ENCODE results near the gene GOLGA8K.
"Not testable (repeated sequence)": the region's sequence is repeated elsewhere in the genome, so short reads cannot be mapped to it uniquely, and the experiment has no call there.

GOLGA8K gene

DNA sequence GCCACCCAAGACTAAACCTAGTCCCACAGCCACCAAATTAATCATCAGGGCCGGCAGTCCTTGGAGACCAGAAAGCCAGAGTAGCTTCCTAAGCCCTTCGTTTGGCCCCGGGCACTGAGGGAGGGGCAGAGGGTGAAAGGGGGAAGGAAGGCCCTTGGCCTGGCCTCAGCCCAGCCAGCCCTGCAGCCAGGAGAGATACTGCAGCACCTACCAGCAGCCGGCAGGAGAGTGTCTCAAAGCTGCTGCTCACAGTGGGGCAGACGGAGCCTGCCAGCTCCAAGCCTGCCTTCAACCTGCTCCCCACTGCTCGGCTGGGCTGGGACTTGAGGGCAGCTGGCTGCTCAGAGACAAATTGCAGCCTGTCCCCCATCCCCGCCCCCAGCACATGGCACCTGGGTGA is 50.3 kb downstream of the GOLGA8K start:
- DNase-seq = not testable (repeated sequence)

DNA sequence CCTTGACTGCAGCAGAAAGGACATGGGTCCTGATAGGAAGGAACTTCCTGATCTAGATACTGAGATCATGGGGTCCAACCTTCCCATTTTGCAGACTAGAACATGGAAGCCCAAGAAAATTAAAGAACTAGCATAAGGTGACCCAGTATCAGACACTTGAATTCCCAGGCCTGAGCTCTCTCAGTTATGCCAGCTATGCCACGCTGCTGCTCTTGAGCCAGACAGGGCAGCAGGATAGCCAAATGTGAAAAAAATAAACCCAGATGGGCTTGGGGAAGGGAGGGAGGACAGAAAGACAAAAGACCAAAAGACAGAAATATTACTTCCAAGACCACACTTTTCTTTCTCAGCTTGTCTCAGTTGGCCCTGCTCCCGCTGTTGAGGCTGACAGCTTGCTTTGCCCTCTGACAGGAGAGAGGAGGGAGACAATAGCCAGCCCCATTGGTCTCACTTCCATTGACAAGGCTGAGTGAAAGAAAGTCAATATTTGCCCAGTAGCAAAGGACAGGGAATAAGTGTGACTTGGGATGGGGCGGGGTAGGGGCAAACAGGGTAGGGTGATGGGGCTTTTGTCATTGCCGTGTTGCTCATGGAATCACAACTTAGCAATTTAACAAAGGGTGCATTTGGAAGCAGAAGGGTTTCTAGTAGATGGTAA is 52.4 kb downstream of the GOLGA8K start:
- DNase-seq = not testable (repeated sequence)

DNA sequence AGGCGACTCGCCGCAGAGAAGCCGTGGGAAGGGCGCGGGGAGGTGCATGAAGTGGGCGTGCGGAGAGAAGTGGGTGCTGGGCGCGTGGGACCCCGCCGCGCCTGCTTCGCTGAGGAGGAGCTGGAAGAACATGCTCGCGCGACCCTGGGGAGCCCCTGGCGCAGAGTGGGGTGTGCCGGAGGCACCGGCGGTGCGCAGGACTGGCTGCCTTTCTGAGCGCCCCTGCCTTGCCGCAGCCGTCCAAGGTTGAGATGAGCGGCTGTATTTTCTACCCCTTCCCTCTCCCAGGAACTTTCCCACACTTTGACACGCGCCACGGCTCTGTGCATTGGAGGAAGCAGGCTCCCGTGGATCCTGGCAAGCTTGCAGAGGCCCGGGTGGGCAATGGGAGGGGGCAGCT is 56.1 kb downstream of the GOLGA8K start:
- not testable (repeated sequence) for DNase-seq

DNA sequence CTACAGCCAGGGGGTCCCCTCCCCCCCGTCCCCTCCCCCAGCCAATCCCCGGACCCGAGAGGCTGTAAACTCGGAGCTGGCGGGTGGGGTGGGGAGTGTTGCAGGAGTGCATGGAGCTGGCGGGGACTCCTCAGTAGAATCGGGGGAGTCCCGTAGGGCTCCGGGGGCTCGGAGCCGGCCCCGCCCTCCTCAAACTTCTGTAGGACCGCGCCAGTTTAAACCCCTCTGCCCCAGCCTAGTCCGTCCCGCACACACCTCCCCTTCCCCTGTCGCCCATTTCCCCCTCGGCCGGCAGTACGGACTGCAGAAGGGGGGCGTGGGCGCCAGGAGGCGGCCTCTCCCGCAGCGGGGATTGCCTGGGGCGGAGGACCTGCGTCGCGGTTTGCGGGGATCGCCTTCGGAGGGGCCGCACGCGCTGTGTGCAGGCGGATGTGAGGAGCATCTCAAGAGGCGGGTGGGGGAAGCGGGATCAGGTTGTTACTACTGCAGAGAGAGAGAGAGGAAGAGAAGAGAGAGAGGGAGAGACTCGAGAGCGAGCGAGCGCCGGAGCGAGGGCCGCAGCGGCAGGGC is 57.0 kb downstream of the GOLGA8K start:
- not testable (repeated sequence) for DNase-seq

DNA sequence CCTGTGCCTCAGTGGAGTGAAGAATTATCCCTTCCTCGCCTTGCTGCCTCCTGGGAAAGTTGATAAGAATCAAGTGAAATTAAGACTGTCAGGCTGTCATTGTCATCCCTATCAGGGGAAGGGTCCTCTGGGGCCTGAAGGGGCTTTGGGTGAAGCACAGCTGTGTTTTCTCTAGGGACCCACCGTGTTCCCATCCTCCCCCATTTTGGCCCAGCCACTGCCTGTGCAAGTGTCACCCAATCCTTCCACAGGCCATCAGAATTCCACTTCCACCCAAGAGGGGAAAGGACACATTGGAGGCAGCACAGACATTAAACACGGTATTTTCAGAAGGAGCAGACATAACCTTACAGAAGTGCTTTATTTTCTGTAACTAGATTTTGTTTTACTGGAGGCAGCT is 59.2 kb downstream of the GOLGA8K start:
- DNase-seq = not testable (repeated sequence)

Measured in NCI-H1105 (cell line).